Activated B cell treated with CpG ODN at 0.5 μM for 24 hours (primary cell): ENCODE results near the gene HELB. TPM values are rescaled to one million over a fixed set of nuclear protein-coding genes. Genes with fewer than 3 reads are reported as not detected.

Experiments
- ATAC-seq: fragments of 200-7000 bp; cut with Tn5 transposase; one replicate; pipeline ENCODE4 v1.10.0; 2021; ENCODE audit warnings: low read depth, mild to moderate bottlenecking, moderate library complexity
- CTCF ChIA-PET: fragments of 350-600 bp; sonication (Branson Sonifier 250); formaldehyde crosslinking; loops from one replicate; lab custom pipeline; 2021; ENCODE audit warnings: antibody characterized with exemption; lab: Charles Lee
- POLR2A ChIA-PET: fragments of 350-600 bp; sonication (Branson Sonifier 250); formaldehyde crosslinking; loops from one replicate; lab custom pipeline; 2021; ENCODE audit warnings: antibody characterized with exemption; lab: Charles Lee
- DNase-seq: peaks from one replicate; pipeline ENCODE4 v3.0.0; 2022
- H3K27ac Mint-ChIP-seq: one replicate; pipeline ENCODE4 v1.8.0; 2020; ENCODE audit warnings: mixed read lengths
- H3K27me3 Mint-ChIP-seq: one replicate; pipeline ENCODE4 v1.8.0; 2021; ENCODE audit warnings: mixed read lengths
- H3K36me3 Mint-ChIP-seq: one replicate; pipeline ENCODE4 v1.8.0; 2021; ENCODE audit warnings: low read depth, mixed read lengths
- H3K4me1 Mint-ChIP-seq: one replicate; pipeline ENCODE4 v1.8.0; 2021; ENCODE audit warnings: mixed read lengths
- H3K4me3 Mint-ChIP-seq: one replicate; pipeline ENCODE4 v1.8.0; 2020; ENCODE audit warnings: mild to moderate bottlenecking, mixed read lengths
- H3K9me3 Mint-ChIP-seq: one replicate; pipeline ENCODE4 v1.8.0; 2020; ENCODE audit warnings: mixed read lengths
- intact Hi-C: fragments of 100-400 bp; cut with micrococcal nuclease; formaldehyde crosslinking; loops from one replicate; pipeline ENCODE4 v1.15.1; 2024
- total RNA-seq: library from RNA; stranded (reverse); gene quantifications from 2 replicates; pipeline ENCODE4 v1.2.3, GENCODE V29; 2022
- TF ChIP-seq, protein P1 (sequence below): fragments of 200-600 bp; IDR thresholded peaks from one replicate; pipeline ENCODE4 v1.8.0; 2022; ENCODE audit warnings: antibody characterized with exemption, mild to moderate bottlenecking

HELB gene
- total RNA-seq, 1 donor from 2014 or later, result 7.2 TPM

DNA sequence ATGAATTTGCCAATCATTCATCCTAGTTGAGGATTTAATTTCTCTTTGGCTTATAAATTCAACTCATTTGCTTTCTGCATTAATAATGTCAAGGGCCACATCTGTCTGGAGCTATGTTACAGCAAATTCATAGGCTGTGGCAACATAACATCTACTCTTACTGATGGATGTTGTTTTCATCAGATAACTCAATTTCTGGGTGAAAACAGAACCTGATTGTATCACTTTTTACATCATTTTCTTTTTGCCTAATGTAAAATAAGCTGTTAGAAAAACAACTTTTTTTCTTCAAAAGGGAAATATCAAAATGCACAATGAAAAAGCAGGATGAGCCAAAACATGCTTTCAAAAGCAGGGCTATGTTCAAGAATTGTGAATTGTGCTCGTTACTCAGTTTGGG lies 73.3 kb downstream of the HELB start:
- Mint-ChIP-seq H3K9me3 (no peaks in the 10 kb centered on the region), H3K4me3 (no peak overlapping the region), H3K36me3 (no peaks in the 10 kb centered on the region), H3K4me1 (no peaks in the 10 kb centered on the region), H3K27me3 (peaks cover 2% of the 10 kb centered on the region), H3K27ac (no peak overlapping the region)
- ChIA-PET POLR2A (no interaction called here), CTCF (no interaction called here)
- no peak for ATAC-seq
- TF ChIP-seq, protein P1, sequence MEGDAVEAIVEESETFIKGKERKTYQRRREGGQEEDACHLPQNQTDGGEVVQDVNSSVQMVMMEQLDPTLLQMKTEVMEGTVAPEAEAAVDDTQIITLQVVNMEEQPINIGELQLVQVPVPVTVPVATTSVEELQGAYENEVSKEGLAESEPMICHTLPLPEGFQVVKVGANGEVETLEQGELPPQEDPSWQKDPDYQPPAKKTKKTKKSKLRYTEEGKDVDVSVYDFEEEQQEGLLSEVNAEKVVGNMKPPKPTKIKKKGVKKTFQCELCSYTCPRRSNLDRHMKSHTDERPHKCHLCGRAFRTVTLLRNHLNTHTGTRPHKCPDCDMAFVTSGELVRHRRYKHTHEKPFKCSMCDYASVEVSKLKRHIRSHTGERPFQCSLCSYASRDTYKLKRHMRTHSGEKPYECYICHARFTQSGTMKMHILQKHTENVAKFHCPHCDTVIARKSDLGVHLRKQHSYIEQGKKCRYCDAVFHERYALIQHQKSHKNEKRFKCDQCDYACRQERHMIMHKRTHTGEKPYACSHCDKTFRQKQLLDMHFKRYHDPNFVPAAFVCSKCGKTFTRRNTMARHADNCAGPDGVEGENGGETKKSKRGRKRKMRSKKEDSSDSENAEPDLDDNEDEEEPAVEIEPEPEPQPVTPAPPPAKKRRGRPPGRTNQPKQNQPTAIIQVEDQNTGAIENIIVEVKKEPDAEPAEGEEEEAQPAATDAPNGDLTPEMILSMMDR, result no peak
- intact Hi-C loops, result no loop called here
- no peak for DNase-seq

DNA sequence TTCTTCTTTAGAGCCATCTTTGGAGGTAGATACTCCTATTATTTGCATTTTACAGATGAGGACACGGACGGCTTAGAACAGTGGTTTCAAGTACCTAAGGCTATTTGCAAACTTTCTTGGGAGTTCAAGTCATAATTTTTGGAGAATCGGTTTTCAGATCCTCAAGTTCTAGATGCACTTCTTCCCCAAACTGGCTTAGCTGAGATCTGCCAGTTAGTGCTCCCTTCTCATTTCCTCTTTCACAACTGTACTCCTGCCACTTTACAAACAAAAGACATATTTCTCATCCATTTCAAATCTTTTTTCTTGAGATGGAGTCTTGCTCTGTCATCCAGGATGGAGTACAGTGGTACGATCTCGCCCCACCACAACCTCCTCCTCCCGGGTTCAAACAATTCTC lies 77.3 kb downstream of the HELB start:
- no peak overlapping the region for H3K4me3 Mint-ChIP-seq
- ATAC-seq (no peak), DNase-seq (no peak)
- intact Hi-C loops, result no loop called here
- CTCF ChIA-PET, result no interaction called here
- H3K27ac Mint-ChIP-seq, result no peak overlapping the region
- H3K4me1 Mint-ChIP-seq, result no peaks in the 10 kb centered on the region
- no peaks in the 10 kb centered on the region for H3K36me3 Mint-ChIP-seq
- no peaks in the 10 kb centered on the region for H3K9me3 Mint-ChIP-seq
- POLR2A ChIA-PET, result no interaction called here
- peaks cover 2% of the 10 kb centered on the region for H3K27me3 Mint-ChIP-seq
- TF ChIP-seq, protein P1, result no peak

DNA sequence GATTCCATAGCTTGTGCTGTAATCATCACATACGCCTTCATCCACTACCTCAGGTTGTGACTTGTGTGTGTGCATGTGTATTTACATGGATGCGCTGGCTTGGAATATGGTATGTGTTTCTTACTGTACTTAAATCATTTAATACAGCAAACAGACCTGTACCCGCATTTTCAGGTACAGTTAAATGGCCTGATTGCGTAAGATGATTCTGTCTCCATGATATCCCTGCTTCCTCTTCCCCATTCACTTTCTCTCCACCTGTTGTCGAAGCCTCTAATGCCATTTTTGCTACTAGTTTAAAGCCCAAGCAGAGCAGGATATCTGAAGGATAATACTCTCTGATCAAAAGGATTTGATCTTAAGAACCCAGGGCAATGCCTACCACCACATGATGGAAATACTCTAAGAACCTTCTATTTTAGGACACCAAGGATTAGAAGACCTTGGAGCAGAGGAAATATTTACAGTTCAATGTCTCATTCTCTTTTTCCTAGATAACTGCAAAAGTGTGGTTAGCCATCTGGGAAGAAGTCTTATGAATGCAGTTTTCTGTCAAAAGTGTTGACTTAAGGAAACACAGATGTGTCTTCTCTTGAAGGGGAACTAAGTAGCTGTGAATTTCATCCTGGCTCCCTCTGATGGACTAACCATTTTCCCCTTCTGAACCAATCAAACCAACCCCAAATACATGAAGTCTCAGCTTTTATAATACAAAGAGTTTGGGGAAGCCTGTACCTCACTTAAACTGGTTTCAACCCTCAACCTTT lies 78.7 kb downstream of the HELB start:
- no peak overlapping the region for H3K4me3 Mint-ChIP-seq

DNA sequence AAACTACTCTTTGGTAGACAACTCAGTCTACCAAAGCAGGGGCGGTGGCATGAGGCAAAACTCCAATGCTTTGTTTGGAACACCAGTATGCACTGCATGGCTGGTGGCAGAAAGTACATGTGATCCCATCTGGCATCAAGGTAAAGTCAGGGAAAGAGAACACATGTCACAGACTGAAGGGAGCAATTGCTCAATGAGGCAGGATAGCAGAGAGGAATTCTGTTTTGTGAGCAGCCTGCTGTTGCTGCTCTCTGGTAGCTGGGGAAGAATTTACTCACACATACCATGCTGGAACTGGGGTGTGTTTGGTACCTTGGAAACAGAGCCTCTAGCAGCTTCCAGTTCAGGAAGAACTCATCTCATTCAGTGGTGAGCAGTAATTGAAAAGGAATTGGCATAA lies 84.8 kb downstream of the HELB start:
- ChIA-PET POLR2A (no interaction called here), CTCF (no interaction called here)
- TF ChIP-seq, protein P1, result no peak
- intact Hi-C loops, result no loop called here
- Mint-ChIP-seq H3K4me3 (no peak overlapping the region), H3K27me3 (no peaks in the 10 kb centered on the region), H3K9me3 (no peaks in the 10 kb centered on the region), H3K4me1 (no peaks in the 10 kb centered on the region), H3K36me3 (no peaks in the 10 kb centered on the region), H3K27ac (no peak overlapping the region)
- no peak for ATAC-seq
- DNase-seq, result no peak

More for the DNA sequence above, 78.7 kb downstream of the HELB start:
- no peak for DNase-seq
- TF ChIP-seq, protein P1, result no peak
- Mint-ChIP-seq H3K4me1 (no peaks in the 10 kb centered on the region), H3K36me3 (no peaks in the 10 kb centered on the region), H3K27me3 (peaks cover 2% of the 10 kb centered on the region), H3K9me3 (no peaks in the 10 kb centered on the region), H3K27ac (no peak overlapping the region)
- CTCF ChIA-PET, result no interaction called here
- no peak for ATAC-seq
- POLR2A ChIA-PET, result no interaction called here
- intact Hi-C loops, result no loop called here

Other genes starting within 250 kb of the HELB start
- gene LLPH, start 171.7 kb upstream of the HELB start, total RNA-seq, result 29.5 and 35.5 TPM in 2 replicates
- gene TMBIM4, start 132.5 kb upstream of the HELB start, total RNA-seq, result 91.8 and 93.5 TPM in 2 replicates
- gene IRAK3, start 113.3 kb upstream of the HELB start, total RNA-seq, result 5.6 and 6.6 TPM in 2 replicates